CD4-positive, CD25-positive, alpha-beta regulatory T cell (primary cell): ENCODE results near the gene ASB1. TPM values are rescaled to one million over a fixed set of nuclear protein-coding genes. Genes with fewer than 3 reads are reported as not detected.
A peak's percentile ranks its signal among the peaks of the same experiment; 100 is the strongest.

Experiments
- ATAC-seq, 2 donors: fragments of 150-1000 bp; cut with Tn5 transposase; one replicate each; pipeline ENCODE4 v1.10.0; 2021; ENCODE audit warnings: low read depth in 2 of 2, moderate number of reproducible peaks in 2 of 2, moderate library complexity in 1 of 2
- DNase-seq, 3 donors: peaks; one replicate each; pipeline versions ENCODE4 v3.0.0 to v3.0.0-alpha.2; 2012 to 2022; ENCODE audit warnings: mixed read lengths in 1 of 3
- H3K27ac ChIP-seq: one replicate; pipeline ENCODE4 v1.7.0; 2013; ENCODE audit warnings: mild to moderate bottlenecking, low read length; ENCODE audit not compliant: insufficient read depth, poor library complexity, severe bottlenecking
- H3K27me3 ChIP-seq: one replicate; pipeline ENCODE4 v1.7.0; 2013; ENCODE audit warnings: low read length; ENCODE audit not compliant: control insufficient read depth, insufficient read depth
- H3K36me3 ChIP-seq: one replicate; pipeline ENCODE4 v1.7.0; 2013; ENCODE audit warnings: mild to moderate bottlenecking, low read length, moderate library complexity; ENCODE audit not compliant: control insufficient read depth, insufficient read depth
- H3K4me1 ChIP-seq: 2 replicates; pipeline ENCODE4 v1.7.0; 2013; ENCODE audit warnings: mild to moderate bottlenecking, low read length; ENCODE audit not compliant: insufficient read depth, control insufficient read depth, poor library complexity, severe bottlenecking
- H3K4me3 ChIP-seq: one replicate; pipeline ENCODE4 v1.7.0; 2013; ENCODE audit warnings: low read depth, mild to moderate bottlenecking, low read length, moderate library complexity
- H3K9me3 ChIP-seq, 2 experiments: 1 replicate in 1 of 2; 2 replicates in 1 of 2; pipeline ENCODE4 v1.7.0; 2013; ENCODE audit warnings: low read length in 2 of 2, mild to moderate bottlenecking in 1 of 2, moderate library complexity in 1 of 2; ENCODE audit not compliant: control insufficient read depth in 2 of 2
- H3K27ac Mint-ChIP-seq, 3 donors: one replicate each; pipeline ENCODE4 v1.8.0; 2020 to 2022; ENCODE audit warnings: mild to moderate bottlenecking in 3 of 3, mixed read lengths in 3 of 3, moderate library complexity in 2 of 3
- H3K27me3 Mint-ChIP-seq: one replicate; pipeline ENCODE4 v1.8.0; 2022; ENCODE audit warnings: mild to moderate bottlenecking, mixed read lengths
- H3K36me3 Mint-ChIP-seq: one replicate; pipeline ENCODE4 v1.8.0; 2020; ENCODE audit warnings: mixed read lengths
- H3K4me1 Mint-ChIP-seq, 4 donors: one replicate each; pipeline ENCODE4 v1.8.0; 2020 to 2022; ENCODE audit warnings: mixed read lengths in 4 of 4, mild to moderate bottlenecking in 1 of 4
- H3K4me3 Mint-ChIP-seq, 4 donors: one replicate each; pipeline ENCODE4 v1.8.0; 2020 to 2022; ENCODE audit warnings: mild to moderate bottlenecking in 4 of 4, mixed read lengths in 4 of 4, moderate library complexity in 3 of 4
- H3K9me3 Mint-ChIP-seq, 7 donors: one replicate each; pipeline ENCODE4 v1.8.0; 2020 to 2022; ENCODE audit warnings: mixed read lengths in 7 of 7, mild to moderate bottlenecking in 3 of 7, moderate library complexity in 2 of 7
- polyA plus RNA-seq, 4 donors: library from polyadenylated mRNA; unstranded; fragments of 300-500 nt; fragmentation: Illumina TruSeq; gene quantifications; one replicate each; pipeline ENCODE4 v1.2.3, GENCODE V29; 2021
- total RNA-seq: library from RNA; stranded (reverse); gene quantifications from one replicate; pipeline ENCODE4 v1.2.3, GENCODE V29; 2022

The ASB1 gene
- total and polyA plus RNA-seq, 5 donors from 2014 or later: 17.6 to 23.0 (median 21.7) TPM

GRCh38 chr2:238467062-238467461, 40.3 kb downstream of the ASB1 start:
- H3K27ac ChIP-seq: no peak overlapping the region
- Mint-ChIP-seq H3K4me3 (no peak overlapping the region), H3K36me3 (peaks cover 3% of the 10 kb centered on the region), H3K27me3 (no peaks in the 10 kb centered on the region), H3K4me1 (peaks cover 0 to 8% (median 3%) of the 10 kb centered on the region in 4 donors), H3K27ac (no peak overlapping the region), H3K9me3 (peaks cover 3 to 21% (median 6%) of the 10 kb centered on the region in 7 donors)
- H3K36me3 ChIP-seq: no peaks in the 10 kb centered on the region
- no peak for ATAC-seq
- peaks cover 3% of the 10 kb centered on the region for H3K27me3 ChIP-seq
- DNase-seq: no peak
- peaks cover 5 to 7% of the 10 kb centered on the region in 2 experiments for H3K9me3 ChIP-seq
- no peak overlapping the region for H3K4me3 ChIP-seq
- H3K4me1 ChIP-seq: no peaks in the 10 kb centered on the region

GRCh38 chr2:238467792-238468191, 41.1 kb downstream of the ASB1 start:
- Histone ChIP-seq H3K4me3 (no peak overlapping the region), H3K36me3 (no peaks in the 10 kb centered on the region), H3K4me1 (no peaks in the 10 kb centered on the region), H3K9me3 (peaks cover 7 to 14% of the 10 kb centered on the region in 2 experiments), H3K27me3 (peaks cover 3% of the 10 kb centered on the region), H3K27ac (no peak overlapping the region)
- H3K36me3 Mint-ChIP-seq: peaks cover 3% of the 10 kb centered on the region
- H3K4me3 Mint-ChIP-seq: no peak overlapping the region
- no peak for DNase-seq
- no peak for ATAC-seq
- no peak overlapping the region for H3K27ac Mint-ChIP-seq
- H3K27me3 Mint-ChIP-seq: no peaks in the 10 kb centered on the region
- peaks cover 4 to 25% (median 13%) of the 10 kb centered on the region in 7 donors for H3K9me3 Mint-ChIP-seq
- H3K4me1 Mint-ChIP-seq: peaks cover 0 to 6% (median 3%) of the 10 kb centered on the region in 4 donors

GRCh38 chr2:238469155-238469554, 42.4 kb downstream of the ASB1 start:
- Mint-ChIP-seq H3K9me3 (peaks cover 4 to 38% (median 19%) of the 10 kb centered on the region in 7 donors), H3K36me3 (peaks cover 8% of the 10 kb centered on the region), H3K4me1 (peaks cover 0 to 5% (median 2%) of the 10 kb centered on the region in 4 donors), H3K27me3 (no peaks in the 10 kb centered on the region), H3K4me3 (no peak overlapping the region), H3K27ac (no peak overlapping the region)
- Histone ChIP-seq H3K36me3 (no peaks in the 10 kb centered on the region), H3K27ac (no peak overlapping the region), H3K4me3 (no peak overlapping the region), H3K4me1 (no peaks in the 10 kb centered on the region), H3K9me3 (peaks cover 20 to 27% of the 10 kb centered on the region in 2 experiments), H3K27me3 (peaks cover 3% of the 10 kb centered on the region)
- no peak for DNase-seq
- no peak for ATAC-seq

- Mint-ChIP-seq H3K36me3 (peaks cover 8% of the 10 kb centered on the region), H3K9me3 (peaks cover 4 to 43% (median 21%) of the 10 kb centered on the region in 7 donors), H3K27ac (no peak overlapping the region), H3K4me1 (peaks cover 0 to 5% (median 2%) of the 10 kb centered on the region in 4 donors), H3K4me3 (peak overlapping the region in 2 of 4 donors; percentile 10 to 61), H3K27me3 (no peaks in the 10 kb centered on the region)
- peaks cover 3% of the 10 kb centered on the region for H3K27me3 ChIP-seq
- H3K36me3 ChIP-seq: no peaks in the 10 kb centered on the region
- DNase-seq (no peak), ATAC-seq (no peak)
- no peaks in the 10 kb centered on the region for H3K4me1 ChIP-seq
- no peak overlapping the region for H3K27ac ChIP-seq
- H3K9me3 ChIP-seq: peaks cover 27% of the 10 kb centered on the region in 2 experiments
- H3K4me3 ChIP-seq: no peak overlapping the region
Measured at GRCh38 chr2:238473014-238473413, 46.3 kb downstream of the ASB1 start.

GRCh38 chr2:238473523-238473922, 46.8 kb downstream of the ASB1 start:
- H3K9me3 Mint-ChIP-seq: peaks cover 8 to 41% (median 21%) of the 10 kb centered on the region in 7 donors
- H3K27ac Mint-ChIP-seq: no peak overlapping the region
- H3K4me1 ChIP-seq: no peaks in the 10 kb centered on the region
- ATAC-seq (no peak), DNase-seq (no peak)
- H3K4me3 ChIP-seq: no peak overlapping the region
- no peaks in the 10 kb centered on the region for H3K36me3 ChIP-seq
- H3K9me3 ChIP-seq: peaks cover 27% of the 10 kb centered on the region in 2 experiments
- no peak overlapping the region for H3K27ac ChIP-seq
- H3K27me3 ChIP-seq: peaks cover 3% of the 10 kb centered on the region
- peaks cover 13% of the 10 kb centered on the region for H3K36me3 Mint-ChIP-seq
- no peak overlapping the region for H3K4me3 Mint-ChIP-seq
- H3K27me3 Mint-ChIP-seq: peaks cover 3% of the 10 kb centered on the region
- H3K4me1 Mint-ChIP-seq: peaks cover 0 to 5% (median 2%) of the 10 kb centered on the region in 4 donors

GRCh38 chr2:238475034-238475433, 48.3 kb downstream of the ASB1 start:
- Mint-ChIP-seq H3K4me1 (peaks cover 0 to 4% (median 0%) of the 10 kb centered on the region in 4 donors), H3K9me3 (peaks cover 6 to 37% (median 23%) of the 10 kb centered on the region in 7 donors), H3K27ac (no peak overlapping the region), H3K4me3 (no peak overlapping the region), H3K27me3 (peaks cover 7% of the 10 kb centered on the region), H3K36me3 (peaks cover 13% of the 10 kb centered on the region)
- Histone ChIP-seq H3K4me3 (no peak overlapping the region), H3K36me3 (no peaks in the 10 kb centered on the region), H3K4me1 (no peaks in the 10 kb centered on the region), H3K9me3 (peaks cover 27 to 31% of the 10 kb centered on the region in 2 experiments), H3K27me3 (peaks cover 3% of the 10 kb centered on the region), H3K27ac (no peak overlapping the region)
- ATAC-seq: no peak
- DNase-seq: no peak

- Mint-ChIP-seq H3K4me3 (no peak overlapping the region), H3K9me3 (peaks cover 6 to 37% (median 21%) of the 10 kb centered on the region in 7 donors), H3K27me3 (peaks cover 12% of the 10 kb centered on the region), H3K27ac (no peak overlapping the region), H3K4me1 (peaks cover 0 to 4% (median 0%) of the 10 kb centered on the region in 4 donors), H3K36me3 (peaks cover 10% of the 10 kb centered on the region)
- H3K36me3 ChIP-seq: no peaks in the 10 kb centered on the region
- no peak overlapping the region for H3K4me3 ChIP-seq
- H3K4me1 ChIP-seq: no peaks in the 10 kb centered on the region
- DNase-seq (no peak), ATAC-seq (no peak)
- no peak overlapping the region for H3K27ac ChIP-seq
- peaks cover 3% of the 10 kb centered on the region for H3K27me3 ChIP-seq
- H3K9me3 ChIP-seq: peaks cover 30 to 33% of the 10 kb centered on the region in 2 experiments
Measured at GRCh38 chr2:238475566-238475965, 48.8 kb downstream of the ASB1 start.

GRCh38 chr2:238476258-238476657, 49.5 kb downstream of the ASB1 start:
- ATAC-seq (no peak), DNase-seq (no peak)
- peaks cover 10% of the 10 kb centered on the region for H3K36me3 Mint-ChIP-seq
- H3K27ac Mint-ChIP-seq: no peak overlapping the region
- Histone ChIP-seq H3K27me3 (no peaks in the 10 kb centered on the region), H3K9me3 (peaks cover 33% of the 10 kb centered on the region in 2 experiments), H3K36me3 (no peaks in the 10 kb centered on the region), H3K4me3 (no peak overlapping the region), H3K27ac (no peak overlapping the region), H3K4me1 (no peaks in the 10 kb centered on the region)
- H3K4me3 Mint-ChIP-seq: no peak overlapping the region
- peaks cover 0 to 4% (median 0%) of the 10 kb centered on the region in 4 donors for H3K4me1 Mint-ChIP-seq
- peaks cover 12% of the 10 kb centered on the region for H3K27me3 Mint-ChIP-seq
- H3K9me3 Mint-ChIP-seq: peaks cover 6 to 38% (median 20%) of the 10 kb centered on the region in 7 donors
